HG02870 (cell line): Measurements from ENCODE around the gene NFATC2.

Experiments
- ATAC-seq: cut with Tn5 transposase; IDR thresholded peaks from one replicate; pipeline ENCODE4 v1.9.1; 2021; ENCODE audit warnings: mild to moderate bottlenecking, moderate library complexity; ENCODE audit not compliant: unreplicated experiment

NFATC2 gene

DNA sequence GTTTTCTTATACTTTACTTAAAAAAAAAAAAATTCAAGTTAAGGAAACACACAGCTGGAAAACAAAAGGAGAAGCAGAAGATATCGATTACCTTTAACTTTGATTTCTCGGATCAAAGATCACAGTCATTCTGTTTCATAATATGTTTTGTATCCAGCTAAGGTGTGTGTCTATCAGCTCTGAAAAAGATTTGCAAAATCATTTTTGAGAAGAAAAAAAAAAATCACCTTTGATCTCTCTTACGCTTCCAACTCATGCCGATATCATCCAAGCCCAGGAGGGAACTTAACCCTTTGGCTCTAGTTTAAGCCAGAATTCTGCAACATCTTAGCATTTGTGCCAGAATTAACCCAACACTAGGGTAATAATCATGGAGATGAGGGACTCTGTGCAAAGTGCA is 144.0 kb downstream of the NFATC2 start:
- no peak for ATAC-seq

DNA sequence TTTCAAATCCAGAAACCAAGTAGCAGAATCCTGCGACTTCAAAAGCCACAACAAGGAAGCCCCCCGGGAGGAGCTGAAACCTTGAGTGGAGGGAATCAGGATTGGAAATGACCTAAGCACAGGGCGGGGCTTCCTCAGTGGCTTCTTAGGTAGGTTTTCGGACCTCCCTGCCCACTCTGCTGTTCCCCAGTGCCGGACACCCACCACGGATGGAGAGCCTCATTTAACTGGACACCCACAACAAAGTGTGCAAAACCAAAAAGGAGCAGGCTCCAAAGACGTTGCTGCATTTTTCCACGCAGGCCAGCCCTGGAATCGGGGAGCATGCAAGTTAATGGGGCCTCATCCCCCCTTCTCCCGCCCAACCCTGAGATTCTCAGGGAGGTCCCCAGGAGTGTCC is 144.4 kb downstream of the NFATC2 start:
- ATAC-seq: no peak

DNA sequence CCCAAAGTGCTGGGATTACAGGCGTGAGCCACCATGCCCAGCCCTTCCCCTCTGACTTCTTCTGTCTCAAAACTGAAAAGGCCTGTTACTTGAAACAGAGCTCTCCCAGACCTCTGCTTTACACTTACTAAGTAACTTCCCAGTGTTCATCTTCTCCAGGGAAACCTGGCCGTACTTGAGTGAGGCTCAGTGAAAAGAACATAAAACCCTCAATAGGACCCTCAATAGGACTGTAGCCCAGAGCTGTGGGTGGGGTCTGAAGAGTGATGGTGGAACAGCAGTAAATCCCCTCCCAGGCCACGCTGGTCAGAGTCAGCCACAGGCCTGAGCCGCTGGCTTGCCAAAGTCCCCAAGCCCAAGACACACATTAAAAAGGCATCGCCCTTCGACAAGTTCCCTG is 145.4 kb downstream of the NFATC2 start:
- ATAC-seq: no peak

DNA sequence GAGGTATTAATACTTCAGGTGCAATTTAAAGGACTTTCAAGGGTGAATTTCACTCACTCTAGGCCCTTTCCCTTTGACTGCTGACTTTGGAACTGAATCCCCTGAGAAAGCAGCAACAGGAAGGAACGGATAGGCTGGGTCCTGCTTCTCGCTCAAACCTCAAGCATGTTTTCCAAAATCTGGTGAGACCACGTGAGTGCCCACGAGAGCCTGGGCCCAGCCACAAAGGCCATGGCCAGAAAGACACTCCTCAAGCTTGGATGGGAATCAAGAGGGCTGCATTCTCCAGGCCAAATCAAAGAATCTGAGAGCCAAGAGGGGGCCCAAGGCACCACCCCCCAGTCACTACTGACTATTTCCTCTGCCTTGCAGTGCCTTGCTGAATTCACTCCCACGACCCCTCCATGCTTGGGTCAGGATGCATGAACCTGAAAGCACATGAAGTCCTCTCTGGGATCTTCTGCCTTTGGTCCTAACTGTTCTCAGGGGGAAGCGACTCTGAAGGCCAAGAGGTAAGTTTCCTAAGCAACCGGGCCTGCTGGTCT is 146.1 kb downstream of the NFATC2 start:
- ATAC-seq: no peak

DNA sequence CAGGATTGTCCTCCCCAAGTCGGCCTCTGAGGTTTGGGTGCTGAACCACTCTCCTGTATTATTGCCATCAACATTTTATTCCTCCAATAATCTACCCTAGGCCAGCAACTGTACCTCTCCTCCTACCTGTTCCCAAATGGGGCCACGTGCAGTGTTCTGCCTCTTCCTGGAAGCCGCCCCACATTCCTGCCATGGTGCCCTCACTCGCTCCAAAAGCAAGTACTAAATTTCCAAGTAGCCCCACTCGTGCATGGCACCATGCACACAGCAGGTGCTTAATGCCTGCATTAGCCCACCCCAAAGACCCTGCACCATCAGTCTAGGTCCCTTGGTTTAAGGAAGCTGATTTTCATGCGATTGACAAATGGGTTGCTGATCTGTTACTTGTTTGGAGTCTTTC is 147.8 kb downstream of the NFATC2 start:
- no peak for ATAC-seq

DNA sequence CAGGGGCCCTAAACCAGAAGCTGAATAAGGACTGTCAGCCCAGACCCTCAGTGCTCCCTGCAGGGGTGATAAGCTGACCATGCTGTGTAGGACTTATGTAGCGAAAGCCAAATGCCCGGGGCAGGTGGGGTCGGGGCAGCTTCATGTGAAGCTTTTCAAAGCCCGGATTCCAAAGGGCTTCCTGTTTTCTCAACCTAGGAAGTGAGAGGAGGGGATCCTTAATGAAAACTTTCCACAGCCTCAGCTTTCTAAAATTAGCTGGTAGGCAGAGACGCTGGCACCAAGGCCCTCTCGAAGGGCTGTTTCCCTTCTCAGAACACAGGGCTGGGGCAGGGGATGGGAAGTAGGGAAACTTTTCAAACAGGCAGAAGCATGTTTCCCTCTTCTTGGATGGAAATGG is 148.9 kb downstream of the NFATC2 start:
- ATAC-seq: no peak

DNA sequence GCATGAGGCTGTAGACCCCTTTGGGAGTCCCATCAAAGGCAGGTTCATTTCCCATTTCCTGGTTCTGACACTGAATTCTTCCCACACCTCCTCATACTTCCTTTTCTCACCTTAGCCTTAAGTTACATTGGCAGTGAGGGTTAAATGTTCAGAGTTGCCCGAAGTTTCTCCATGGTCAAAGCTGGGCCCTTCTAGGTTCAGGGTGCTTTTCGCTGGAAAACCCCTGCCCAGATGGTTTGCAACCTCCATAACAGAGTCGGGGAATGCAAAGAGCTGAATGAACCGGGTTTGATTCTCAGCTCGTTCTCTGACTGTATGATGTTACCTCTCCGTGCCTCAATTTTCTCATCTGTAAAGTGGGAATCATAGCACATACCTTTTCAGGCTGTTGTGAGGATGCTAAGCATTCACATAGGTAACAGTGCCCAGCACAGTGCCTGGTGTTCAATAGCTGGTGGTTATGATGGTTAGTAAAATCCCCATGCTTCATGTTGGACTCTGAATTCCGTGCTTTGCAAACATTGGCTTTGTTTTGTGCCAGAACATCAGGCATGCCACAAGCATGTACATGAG is 149.8 kb downstream of the NFATC2 start:
- ATAC-seq: no peak

DNA sequence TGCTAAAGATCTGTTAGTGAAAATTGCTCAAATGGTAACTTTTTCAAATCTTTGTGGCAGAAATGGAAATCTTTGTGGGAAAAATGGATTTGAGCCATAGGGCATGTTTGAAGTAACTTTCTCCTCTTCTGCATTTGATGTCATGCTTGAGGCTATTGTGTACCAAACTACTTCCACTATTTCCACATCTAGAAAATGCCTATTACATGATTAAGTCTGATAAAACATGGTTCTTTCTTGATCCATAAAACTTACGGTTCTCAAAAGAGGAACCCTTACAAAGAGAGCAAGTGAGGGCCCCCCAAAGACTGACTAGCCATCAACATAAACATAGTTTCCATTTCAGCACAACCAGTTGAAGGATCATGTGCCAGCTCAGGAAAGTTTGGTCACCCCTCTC is 150.6 kb downstream of the NFATC2 start:
- ATAC-seq: no peak

DNA sequence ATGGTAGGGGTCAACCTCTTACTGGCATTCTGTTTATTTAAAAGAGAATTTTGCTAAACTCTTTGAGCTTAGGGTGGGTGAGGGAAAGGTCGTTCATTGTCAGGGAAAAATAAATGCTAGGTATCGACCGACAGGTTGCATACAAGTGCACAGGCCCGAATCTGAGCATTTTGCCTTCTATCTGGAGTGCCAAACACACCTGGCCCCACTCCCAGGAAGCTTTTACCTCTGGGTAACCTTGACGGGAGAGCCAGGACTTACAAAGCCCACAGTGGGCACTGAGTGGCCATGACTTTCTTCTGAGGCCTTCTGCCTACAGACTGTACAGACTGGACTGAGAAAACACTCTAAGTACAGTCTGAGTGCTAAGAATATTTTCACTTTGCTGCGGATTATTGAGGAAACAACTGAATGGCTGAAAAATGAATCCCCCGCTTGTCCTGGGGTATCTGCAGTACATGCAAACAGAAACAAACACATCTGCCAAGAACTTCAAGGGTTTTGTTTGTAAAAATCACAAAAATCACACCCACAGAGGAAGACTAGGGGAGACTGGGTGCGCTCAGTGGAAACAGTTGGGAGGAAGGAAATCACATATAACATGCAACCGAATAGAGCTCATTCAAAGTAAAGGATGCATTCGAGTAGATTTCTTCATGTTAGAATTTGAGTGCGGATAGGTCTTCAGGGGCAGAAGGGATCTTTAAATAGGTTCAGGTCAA is 152.8 kb downstream of the NFATC2 start:
- ATAC-seq: no peak

DNA sequence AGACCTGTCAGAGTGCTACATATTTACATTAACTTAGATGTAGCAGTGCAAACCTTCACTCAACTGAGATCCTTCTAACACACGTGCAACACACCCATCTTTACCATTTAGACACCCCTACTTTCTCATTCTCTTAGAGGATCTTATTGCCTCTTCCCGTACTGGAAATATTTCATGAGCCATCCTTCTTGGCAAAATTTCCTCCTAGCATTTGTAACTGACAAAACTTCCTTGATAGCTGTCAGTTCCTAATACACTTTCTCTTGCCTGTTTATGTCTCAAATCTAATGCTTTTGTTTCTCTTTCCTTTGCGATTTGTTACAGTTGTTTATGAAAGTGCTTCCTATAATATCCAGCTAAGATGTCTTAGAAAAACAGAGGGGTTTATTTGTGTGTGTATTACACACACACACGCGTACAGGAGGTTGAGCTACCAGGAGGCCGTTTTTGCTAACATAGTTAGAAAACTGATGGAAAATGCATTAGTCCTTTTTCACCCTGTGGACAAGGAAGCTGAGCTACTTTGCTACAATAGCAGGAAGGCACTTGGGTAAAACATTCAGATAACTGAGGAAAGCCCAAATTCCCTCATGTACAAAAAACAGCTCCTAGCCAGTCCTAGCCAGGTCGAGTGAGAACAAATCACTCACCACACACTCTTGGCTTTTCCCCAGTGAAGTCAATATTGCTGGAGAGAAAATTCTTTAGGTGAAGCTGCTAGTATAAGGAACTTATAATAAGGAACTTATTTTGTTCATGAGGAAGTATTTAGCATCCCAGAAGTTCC is 153.6 kb downstream of the NFATC2 start:
- ATAC-seq: no peak

DNA sequence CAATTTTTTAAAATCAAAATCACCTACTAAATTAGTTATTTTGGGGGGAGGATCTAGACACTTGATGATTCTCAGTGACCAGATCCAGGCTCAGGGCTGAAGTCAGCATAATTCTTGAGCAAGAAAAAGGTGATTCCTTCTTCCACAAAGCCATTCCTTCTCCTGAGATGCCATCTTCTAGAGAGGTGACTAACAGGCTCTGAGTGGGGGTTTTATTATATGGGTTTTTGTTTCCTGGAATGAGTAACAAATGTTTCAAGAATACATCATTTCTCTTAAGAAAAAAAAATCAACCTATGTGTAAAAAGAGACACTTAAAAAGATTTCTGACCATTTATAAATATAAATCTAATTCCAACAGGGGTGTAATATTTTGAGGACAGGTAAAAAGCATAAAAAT is 154.3 kb downstream of the NFATC2 start:
- ATAC-seq: no peak

DNA sequence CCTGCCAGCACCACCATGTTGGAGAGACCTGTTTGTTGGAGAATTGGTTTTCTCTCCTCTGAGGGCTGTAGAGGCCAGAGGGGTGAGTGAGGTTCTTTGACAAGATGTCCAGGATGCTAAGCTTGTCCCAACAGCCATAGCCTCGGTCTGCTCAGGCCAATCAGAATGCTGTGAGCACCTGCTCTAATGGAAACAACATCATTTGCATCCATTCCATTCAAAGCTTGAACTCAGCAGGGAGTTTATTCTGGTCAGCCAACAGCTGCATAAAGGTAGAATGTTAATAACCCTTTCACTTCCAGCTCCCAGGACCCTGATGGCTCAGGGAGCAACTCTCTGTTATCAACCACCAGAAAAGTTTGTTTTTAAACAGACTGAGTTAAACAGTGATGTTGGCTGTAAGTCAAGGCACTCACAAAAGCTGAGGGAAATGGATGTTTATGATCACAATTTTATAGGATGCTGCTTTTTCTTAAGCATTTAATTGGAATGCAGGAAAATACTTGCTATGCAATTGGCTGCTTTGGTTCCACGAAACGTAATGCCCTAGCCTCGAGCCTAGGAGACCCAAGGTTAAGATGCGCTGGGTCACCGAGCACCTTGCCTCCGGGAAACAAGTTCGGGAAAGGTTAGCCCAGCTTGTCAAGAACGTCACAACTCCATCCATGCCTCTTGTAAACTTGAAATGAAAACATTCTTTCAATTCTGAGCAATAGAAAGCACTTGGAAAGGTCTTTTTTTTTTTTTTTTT is 155.2 kb downstream of the NFATC2 start:
- ATAC-seq: no peak

DNA sequence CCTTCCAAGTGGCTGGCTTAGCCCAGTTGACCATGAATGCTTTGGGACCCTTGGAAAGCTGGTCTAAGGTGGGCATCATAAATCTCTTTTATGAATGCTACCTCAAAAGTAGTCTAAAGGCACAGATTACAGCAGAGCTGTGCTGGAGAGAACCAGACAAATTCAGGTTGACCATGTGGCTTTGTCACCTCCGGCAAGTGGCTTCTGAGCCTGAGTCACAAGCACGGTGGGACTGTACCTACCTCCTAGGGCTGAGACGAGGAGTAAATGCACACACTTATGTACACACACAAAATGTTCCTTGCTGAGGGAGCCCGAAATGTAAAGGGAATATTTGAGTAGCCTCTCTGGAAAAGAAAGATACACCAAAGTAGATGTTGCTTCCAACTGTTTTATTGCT is 155.9 kb downstream of the NFATC2 start:
- ATAC-seq: no peak

DNA sequence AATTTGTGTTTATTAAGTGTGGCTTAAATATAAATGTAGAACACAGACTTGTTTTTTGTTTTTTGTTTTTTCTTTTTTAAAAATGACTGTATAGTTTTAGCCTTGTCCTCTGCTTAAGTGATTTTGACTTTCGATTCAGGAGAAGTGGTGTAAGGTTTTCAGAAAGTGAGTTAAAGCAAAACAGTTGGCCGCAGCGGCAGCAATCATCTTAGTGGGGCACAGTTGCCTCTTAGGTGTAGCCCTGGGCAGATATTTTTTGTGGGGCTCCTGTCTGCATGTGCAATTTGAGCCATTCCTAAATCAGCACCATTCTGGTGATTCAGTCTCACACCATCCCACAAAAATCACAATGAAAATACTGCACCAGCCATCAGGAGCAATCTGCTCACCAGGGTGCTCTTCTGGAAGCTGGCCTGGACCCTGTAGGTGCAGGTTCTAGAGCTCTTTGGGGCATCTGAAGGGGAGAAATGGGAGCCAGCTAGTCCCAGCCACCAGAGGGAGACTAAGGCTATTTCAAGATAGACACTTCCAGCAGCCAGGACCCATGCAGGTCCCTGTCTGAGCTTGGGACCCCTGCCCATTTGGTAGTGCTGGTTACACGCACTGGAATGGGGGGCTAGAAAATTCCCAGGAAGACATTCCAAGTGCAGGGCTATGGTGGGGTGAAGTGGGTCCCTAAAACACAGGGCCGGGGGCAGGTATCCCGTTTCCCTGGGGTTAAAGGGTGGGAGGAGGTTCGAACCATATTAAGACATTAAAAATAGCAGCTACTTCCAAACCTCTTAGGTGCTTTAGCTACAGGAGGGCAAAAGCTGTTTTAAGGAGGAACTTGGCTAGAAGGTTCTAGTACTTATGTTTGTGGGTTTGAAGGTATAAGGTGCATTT is 156.6 kb downstream of the NFATC2 start:
- peak; percentile 48 for ATAC-seq

DNA sequence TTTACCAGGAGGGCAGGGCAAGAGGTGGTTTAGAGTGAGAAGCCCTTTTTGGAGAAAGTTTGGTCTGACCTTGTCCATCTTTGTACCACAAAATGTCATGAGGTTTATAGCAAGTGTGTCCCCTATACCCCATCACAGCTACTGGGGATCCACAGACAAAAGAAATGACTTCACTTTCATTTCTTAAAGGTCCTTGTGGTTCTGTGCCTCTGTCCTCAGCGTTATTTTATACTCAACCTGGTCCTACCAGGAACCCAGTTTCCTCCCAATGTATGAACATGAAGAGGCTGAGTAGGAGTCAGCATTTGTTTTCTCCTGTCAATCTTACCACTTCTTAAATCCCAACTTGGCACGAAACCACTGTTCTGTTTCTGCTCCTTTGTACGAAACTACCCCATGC is 157.6 kb downstream of the NFATC2 start:
- ATAC-seq: no peak

DNA sequence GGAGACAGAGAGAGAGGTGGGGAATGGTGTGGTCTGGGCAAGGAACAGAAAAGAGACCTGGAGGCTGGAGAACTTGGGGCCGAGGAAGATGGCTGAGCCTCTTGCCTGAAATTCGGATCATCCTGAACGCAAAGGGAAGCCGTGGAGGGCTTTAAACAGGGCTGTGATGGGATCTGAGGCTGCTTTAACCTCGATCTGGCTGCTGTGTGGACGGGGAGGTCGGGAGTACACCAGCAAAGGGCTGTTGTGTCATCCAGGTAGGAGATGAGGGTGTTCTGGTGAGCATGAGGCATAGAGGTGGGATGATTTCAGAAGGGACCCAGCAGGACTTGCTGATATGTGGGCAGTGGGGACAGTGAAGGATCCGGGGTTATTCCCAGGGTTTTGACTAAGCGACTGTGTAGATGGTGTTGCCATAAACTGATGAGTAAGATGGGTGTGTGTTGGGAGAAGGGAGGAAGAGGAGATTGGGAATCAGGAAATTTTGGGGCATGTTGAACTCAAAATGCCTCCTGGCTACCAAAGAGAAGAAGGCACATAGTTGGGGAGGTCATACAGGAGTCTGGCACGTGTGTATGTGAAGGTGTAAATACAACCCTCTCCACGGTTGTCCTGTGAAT is 158.5 kb downstream of the NFATC2 start:
- no peak for ATAC-seq

DNA sequence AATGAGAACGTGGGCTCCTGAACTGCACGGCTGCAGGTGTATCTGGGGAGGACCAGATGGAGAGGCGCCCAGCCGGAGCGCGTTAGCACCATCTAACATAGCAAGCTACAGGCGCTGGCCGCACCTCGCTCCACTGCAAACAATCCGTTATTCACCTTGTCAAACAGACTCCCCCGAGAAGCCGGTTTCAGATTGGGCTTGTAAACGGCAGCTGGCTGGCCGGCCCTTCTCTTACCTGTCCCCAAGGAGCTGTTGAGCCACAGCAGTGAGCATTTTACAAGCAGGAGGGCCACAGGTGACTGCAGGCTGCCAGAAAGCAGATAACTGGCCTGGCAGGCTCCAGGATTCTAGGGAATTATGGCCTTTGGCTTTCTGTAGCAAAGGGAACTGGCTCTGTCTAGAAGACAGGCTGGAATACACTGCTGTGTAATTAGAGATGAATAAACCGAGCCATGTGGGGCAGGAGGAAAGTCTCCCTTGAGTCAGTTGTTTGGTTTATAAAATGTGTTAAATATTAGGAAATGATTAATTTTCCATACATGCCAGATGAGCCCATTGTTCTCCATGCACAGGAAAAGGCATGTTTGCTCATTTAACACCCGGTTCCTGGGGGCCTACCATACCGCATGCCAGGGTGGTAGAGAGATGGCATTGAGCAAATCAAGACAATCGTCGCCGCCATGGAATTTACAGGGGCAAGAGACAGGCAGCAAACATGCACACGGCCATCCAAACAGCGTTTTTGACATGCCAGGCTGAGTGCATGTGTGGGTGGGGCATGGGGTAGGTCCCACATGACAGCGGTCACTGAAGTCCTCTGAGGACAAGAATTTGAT is 159.3 kb downstream of the NFATC2 start:
- ATAC-seq: no peak

DNA sequence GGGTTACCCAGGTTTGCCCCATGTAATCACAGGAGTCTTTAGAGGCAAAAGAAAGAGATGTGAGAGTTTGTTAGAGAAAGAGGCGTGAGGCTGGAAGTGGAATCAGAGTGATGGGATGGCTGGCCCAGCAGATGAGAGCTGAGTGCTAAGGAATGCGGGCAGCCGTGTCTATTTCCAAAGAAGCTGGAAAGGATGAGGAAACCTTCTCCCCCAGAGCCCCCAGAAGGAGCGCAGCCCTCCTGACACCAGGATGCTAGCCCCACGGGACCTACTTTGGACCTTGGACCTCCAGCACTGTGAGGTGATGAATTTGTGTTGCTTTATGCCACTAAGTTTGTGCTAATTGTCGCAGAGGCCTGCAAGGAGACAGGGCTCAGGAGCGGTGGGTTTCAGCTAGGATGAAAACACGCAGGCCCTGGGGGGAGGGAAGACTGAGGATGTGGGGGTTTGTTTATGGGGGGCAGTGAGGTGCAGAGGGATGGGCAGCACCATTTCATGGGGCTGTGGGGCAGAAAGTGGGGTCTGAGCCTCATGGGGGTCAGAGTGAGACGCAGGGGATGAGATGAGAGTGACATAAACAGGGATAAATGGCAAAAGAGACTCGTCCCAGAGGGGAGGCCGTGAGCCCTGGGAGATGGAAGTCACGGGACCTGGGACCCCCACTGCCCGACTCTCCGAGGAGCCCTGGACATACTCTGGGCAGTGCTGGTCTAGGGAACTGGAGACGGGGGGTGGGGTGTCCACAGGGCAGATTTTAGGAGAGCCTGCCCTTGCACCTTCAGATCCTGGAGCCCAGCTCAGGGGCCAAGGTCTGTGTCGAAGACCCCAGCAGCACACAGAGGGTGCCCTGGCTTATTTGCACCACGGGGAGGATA is 160.2 kb downstream of the NFATC2 start:
- ATAC-seq: no peak
